NCI-H82 (cell line): ENCODE results near the gene ADAMTS2.

Experiments
- DNase-seq: peaks from one replicate; lab custom pipeline; 2025; lab: John Stamatoyannopoulos, UW

ADAMTS2 gene

GRCh38 chr5:179254638-179255271 is 90.5 kb downstream of the ADAMTS2 start:
- DNase-seq: no peak

DNA sequence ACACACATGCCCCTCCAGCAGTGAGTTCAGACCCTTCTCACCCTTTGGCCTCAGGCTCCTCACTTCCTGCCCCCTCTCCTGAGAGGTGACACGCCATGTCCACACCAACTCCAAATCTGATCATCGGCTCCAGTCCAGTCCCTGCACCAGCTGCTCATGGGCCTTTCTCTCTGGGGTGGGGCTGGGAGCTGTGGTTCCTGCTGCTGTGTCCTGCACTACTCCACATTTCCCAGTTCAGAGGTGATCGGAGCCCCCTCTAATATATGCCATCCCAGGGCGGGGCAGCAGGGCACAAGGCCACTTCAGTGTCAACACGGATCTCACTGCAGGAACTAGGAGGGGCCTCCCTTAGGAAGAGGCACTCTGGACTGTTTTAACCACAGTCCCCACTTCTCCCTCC is 91.5 kb downstream of the ADAMTS2 start:
- DNase-seq: no peak

DNA sequence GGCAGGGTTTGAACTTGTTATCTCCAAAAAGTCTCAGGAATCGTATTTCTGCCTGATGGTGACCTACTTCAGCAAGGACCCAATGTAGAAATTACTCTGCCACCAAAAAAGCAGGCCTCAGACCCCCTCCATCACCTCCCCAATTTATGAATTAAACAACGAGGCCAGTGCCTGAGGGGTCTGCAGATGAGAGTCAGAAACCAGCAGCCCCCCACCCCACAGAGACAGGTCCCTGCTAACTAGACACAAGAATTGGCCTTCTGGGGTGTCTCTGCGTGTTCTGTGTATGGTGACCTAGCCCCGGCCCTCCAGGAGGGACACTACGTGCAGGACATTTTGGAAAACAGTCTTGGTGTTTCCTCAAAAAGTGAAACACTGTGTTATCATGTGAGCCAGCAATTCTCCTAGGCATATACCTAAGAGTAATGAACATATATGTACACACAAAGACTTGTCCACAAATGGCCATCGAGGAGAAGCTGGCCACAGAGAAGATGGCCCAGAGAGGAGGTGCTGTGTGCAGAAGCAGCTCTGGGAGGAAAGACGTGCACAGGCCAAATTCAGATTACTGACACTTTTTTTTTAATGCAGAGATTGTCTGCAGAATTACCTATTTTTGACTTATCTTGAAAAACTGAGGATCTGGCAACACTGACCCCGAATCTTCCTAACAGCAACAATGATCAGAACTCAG is 93.8 kb downstream of the ADAMTS2 start:
- DNase-seq: no peak

GRCh38 chr5:179250561-179251225 is 94.6 kb downstream of the ADAMTS2 start:
- DNase-seq: no peak

DNA sequence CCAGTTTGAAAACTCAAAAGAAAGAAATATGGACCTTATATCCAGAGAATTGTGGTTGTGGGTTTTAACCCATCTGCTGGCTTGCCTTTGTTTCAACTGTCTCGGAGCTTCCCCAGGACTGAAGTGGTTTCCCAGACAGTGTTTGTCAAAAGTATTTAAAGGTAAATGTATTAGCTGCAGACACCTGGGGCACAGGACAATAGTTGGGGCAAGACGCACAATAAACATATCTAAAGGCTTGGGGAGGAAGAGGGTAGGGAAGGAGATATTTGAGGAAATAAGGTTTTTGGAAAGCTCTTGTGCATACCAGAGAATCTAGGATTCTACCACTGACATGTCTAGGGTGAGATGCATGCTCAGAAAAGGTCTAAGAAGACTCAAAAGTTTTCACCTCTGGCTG is 99.0 kb downstream of the ADAMTS2 start:
- no peak for DNase-seq

DNA sequence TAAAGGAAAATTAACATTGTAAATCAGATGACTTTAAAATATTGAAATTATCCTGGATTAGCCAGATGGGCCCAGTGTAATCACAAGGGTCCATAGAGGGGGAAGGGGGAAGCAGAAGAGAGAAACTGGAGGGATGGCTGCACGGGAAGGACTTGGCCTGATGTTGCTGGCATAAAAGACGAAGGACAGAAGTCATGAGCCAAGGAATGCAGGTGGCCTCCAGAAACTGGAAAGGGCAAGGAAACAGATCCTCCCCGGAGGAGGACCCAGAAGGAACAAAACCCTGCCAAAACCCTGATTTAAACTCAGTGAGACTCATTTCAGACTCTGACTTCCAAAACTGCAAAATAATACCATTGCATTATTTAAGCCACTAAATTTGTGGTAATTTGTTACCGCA is 100.2 kb downstream of the ADAMTS2 start:
- DNase-seq: peak; percentile 14

GRCh38 chr5:179244044-179244443 is 101.2 kb downstream of the ADAMTS2 start:
- DNase-seq: no peak

DNA sequence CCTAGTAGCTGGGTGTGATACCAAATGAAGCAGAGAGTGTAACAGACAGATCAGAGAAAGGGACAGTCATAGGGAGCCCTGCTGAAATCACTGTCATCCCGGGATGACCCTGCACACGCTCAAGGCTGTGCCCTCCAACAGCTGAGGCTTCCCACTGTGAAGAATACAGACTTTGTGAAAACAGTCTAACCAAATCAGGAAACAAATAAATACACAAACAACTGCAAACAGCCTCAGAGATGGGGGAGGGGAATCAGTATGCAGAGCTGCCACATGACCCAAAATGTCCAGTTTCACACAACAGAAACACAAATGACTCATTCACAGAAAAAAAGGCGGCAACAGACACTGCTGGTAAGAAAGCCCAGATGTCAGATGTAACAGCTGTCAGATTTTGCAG is 101.9 kb downstream of the ADAMTS2 start:
- DNase-seq: peak; percentile 11

DNA sequence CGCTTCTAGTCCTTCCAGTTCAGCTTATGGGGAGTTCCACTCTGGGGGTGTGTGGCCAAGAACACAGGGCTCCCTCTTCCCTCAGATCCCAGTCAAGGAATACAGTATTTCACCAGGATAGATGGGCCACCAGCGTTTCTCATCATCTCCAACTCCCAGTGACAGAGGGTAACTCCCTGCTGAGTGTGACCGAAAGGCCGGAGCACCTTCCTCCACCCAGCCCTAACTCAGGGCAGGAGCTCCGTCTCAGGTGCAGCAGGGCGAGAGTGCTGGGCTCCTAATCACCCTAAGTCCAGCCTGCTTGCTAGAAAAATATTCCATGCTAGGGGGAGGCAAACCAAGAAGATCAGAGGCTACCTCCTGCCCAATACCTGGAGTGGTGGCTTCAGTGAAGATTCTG is 102.6 kb downstream of the ADAMTS2 start:
- peak; percentile 36 for DNase-seq

- peak; percentile 93 for DNase-seq
Measured at GRCh38 chr5:179241764-179242370, 103.4 kb downstream of the ADAMTS2 start.

DNA sequence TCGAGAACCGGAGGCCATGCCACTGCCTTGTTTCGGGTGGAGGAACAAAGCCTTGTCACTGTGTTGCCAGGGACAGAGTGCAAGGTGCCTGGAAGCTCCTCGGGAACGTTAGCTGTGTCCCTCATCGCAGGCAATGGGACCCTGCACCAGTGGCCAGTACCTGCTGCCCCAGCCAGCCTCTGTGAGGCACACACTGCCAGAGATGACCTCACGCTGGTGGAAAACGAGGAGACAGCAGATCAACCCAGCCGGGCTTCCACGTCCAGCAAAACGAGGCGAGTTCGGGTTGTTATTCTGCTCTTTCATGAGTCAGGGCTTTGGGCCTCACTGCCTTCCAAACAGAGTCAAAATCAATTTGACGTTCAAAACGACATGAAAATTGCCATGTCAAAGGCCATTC is 104.1 kb downstream of the ADAMTS2 start:
- no peak for DNase-seq

- DNase-seq: no peak
Measured at GRCh38 chr5:179240561-179240960, 104.7 kb downstream of the ADAMTS2 start.

DNA sequence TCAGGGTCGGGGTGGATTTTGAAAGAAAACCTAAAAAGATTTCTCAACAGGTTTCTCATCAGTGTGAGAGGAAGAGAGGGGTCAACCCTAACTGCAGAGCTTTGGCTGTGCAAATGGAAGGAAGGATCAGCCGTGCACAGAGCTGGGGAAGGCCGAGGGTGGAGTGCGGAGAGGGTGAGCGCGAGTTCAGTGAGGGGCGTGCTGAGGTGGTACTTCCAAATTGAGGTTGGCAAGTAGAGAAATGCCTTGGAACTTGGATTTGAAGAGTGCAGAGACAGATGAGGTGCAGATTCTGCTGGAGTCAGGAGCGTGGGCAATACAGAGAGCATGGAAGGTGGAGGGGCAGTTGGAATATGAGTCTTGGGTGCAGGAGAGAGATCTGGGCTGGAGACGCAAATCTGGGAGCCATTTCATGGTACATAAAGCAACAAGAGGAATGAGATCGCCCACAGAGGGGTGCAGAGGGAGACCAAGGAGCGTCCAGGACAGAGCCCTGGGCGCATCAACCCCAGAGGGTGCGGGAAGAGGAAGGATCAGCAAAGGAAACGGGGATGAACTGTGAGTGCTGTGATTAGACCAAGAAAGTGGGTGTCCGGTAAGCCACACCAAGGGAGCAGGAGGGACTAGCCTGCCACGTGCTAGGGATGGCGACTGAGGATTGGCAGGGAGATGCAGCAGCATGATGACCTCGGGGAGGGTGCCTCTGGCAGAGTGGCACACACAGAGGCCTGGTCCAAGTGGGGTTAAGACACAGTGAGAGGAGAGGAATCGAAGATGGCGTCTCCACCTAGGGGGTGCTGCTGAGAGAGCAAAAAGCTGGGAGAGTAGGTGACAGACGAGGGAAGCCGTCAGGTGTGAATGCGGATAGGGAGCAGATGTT is 105.8 kb downstream of the ADAMTS2 start:
- DNase-seq: no peak

- DNase-seq: no peak
Measured at GRCh38 chr5:179238628-179238970, 106.7 kb downstream of the ADAMTS2 start.

- no peak for DNase-seq
Measured at GRCh38 chr5:179237770-179238627, 107.3 kb downstream of the ADAMTS2 start.

GRCh38 chr5:179235416-179236400 is 109.6 kb downstream of the ADAMTS2 start:
- no peak for DNase-seq

DNA sequence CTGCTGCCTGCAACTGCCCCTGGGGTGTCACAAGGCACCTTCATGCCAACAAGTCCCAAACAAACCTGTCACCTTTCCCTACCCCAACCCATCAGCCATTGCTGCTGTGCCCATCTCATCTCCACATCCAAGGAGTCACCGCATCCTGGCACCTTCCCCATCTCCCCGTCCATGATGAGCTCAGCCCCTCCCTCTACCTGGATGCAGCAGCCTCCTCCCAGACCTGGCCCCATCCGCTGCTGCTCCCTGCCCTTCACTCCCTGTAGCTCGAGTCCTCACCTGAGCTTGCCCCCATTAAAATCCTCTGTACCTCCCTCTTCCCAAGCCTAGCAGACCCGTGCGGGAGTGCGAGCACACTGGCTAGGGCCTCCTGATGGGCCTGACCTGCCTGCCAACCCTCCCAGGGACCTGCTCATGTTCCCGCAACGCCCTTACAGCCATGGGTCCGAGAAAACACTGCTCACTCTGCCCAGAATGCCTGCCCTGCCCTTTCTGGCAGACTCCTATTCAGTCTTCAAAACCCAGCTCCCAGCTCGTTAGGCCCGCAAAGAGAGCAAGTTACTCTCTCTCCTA is 110.6 kb downstream of the ADAMTS2 start:
- no peak for DNase-seq

DNA sequence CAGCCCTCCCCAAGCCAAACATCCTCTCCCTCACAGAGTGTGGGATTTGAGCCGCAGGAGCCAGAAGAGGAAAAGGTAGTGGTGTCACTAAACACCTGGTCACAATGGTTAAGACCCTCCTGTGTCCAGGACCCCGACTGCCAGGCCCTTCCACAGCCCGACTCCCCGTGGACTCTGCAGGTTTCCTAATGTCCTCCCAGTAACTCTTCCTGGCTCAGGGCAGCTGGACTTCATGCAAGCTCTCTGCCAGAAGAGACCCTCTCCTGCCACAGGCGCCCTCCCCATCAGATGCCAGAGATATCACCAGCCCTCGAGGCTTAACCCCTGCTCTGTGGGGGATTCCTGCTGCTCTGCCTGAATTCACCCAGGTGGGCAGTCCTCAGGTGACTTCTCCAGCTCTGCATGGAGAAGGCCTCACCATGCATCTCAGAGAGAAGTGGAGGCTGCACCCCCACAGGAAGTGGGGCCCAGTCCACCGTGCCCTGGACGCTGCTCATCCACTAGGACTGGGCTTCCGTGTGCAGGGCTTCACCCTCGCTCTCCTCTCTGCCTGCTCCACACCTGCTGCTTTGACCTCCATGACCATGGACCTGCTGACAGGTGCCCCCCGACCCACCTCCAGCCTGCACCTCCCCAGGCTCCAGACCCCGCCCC is 111.2 kb downstream of the ADAMTS2 start:
- DNase-seq: no peak
